GM19043 (cell line): Measurements from ENCODE around the gene F2RL2.

Source experiments
- ATAC-seq: cut with Tn5 transposase; IDR thresholded peaks from one replicate; pipeline ENCODE4 v1.9.1; 2021; ENCODE audit warnings: low read depth; ENCODE audit not compliant: unreplicated experiment

Gene F2RL2

GRCh38 chr5:76622973-76623596, at the start of gene F2RL2:
F2RL2 (minus strand) TSS chr5:76623403; CDS start chr5:76623230, 173 bp downstream.
- no peak for ATAC-seq

GRCh38 chr5:76672242-76672641, 49.0 kb upstream of the F2RL2 start:
- no peak for ATAC-seq

GRCh38 chr5:76670508-76670907, 47.3 kb upstream of the F2RL2 start:
- ATAC-seq = no peak

GRCh38 chr5:76669245-76669644, 46.0 kb upstream of the F2RL2 start:
- no peak for ATAC-seq

GRCh38 chr5:76667495-76667894, 44.3 kb upstream of the F2RL2 start:
- ATAC-seq = no peak

- ATAC-seq = no peak
These were observed 40.9 kb upstream of the F2RL2 start for GRCh38 chr5:76664079-76664478.

- no peak for ATAC-seq
These were observed 40.4 kb upstream of the F2RL2 start for GRCh38 chr5:76663573-76663972.

GRCh38 chr5:76662521-76662920, 39.3 kb upstream of the F2RL2 start:
- no peak for ATAC-seq

GRCh38 chr5:76660360-76660759, 37.2 kb upstream of the F2RL2 start:
- no peak for ATAC-seq

GRCh38 chr5:76657683-76658311, 34.6 kb upstream of the F2RL2 start:
- no peak for ATAC-seq

- ATAC-seq = no peak
These were observed 33.9 kb upstream of the F2RL2 start for GRCh38 chr5:76657091-76657490.

- ATAC-seq = no peak
These were observed 29.7 kb upstream of the F2RL2 start for GRCh38 chr5:76652809-76653414.

GRCh38 chr5:76649140-76649539, 25.9 kb upstream of the F2RL2 start:
- no peak for ATAC-seq

- ATAC-seq = no peak
These were observed 20.2 kb upstream of the F2RL2 start for GRCh38 chr5:76643371-76643770.

GRCh38 chr5:76642390-76643040, 19.3 kb upstream of the F2RL2 start:
- no peak for ATAC-seq

- no peak for ATAC-seq
These were observed 18.4 kb upstream of the F2RL2 start for GRCh38 chr5:76641514-76642120.

- ATAC-seq = no peak
These were observed 15.3 kb upstream of the F2RL2 start for GRCh38 chr5:76638479-76638878.

GRCh38 chr5:76637490-76637889, 14.3 kb upstream of the F2RL2 start:
- no peak for ATAC-seq

- ATAC-seq = no peak
These were observed 11.5 kb upstream of the F2RL2 start for GRCh38 chr5:76634661-76635060.

GRCh38 chr5:76626738-76627137, 3.5 kb upstream of the F2RL2 start:
- ATAC-seq = no peak
